ENCODE results near the gene FSTL5.

The FSTL5 gene

DNA sequence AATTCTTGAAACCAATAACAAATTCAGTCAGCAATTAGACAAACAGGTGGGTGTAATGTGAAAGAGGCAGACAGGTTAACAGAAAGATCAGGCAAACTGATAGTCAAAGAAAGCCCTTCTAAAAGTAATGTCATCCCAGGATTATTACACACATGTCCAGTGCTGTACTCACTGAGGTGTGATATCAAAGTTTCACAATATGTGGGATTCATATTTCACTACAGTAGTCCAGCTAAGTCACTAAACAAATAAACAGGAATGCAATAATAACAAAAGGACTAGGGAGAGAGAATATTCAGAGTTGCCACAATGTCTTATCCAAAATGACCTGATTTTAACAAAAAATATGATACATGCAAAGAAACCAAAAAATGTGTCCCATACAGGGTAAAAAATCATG, 787.5 kb downstream of the FSTL5 start:
- no peak for DNase-seq (ENCODE audit: low read depth, low spot score)

DNA sequence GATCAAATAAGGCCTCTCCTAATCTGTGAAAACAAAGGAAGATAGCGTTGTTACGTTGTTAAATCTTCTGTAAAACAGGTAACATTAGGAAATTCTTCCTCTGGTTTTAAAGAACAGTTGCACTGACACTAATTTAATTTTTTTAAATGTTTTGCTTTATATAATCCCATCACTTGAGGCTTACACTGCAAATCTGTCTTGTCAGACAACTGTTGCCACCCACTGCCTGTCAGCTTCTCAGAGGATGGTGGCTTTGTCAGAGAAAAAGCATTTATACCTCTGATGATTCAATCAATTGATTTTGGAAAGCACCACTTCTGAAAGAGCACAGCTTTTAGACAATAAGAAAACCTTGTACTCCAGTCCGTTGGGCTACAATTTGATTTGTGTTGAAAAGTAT, 799.1 kb downstream of the FSTL5 start:
- Histone ChIP-seq H3K36me3 (ENCODE audit: insufficient read depth, insufficient read length, low read length) (no peaks in the 10 kb centered on the region), H3K4me3 (ENCODE audit: insufficient read length, low read depth) (no peak overlapping the region), H3K27me3 (ENCODE audit: insufficient read depth, insufficient read length) (no peaks in the 10 kb centered on the region), H3K4me1 (ENCODE audit: insufficient read depth, insufficient read length) (no peaks in the 10 kb centered on the region), H3K9ac (ENCODE audit: insufficient read length, low read depth) (no peak overlapping the region), H3K9me3 (ENCODE audit: insufficient read depth, low read length) (no peaks in the 10 kb centered on the region)
- DNase-seq (ENCODE audit: low read depth, low spot score) = no peak
- no peak for TF ChIP-seq SUZ12 (IDR thresholded peaks at IDR 0.05; ENCODE audit: extremely low read depth, insufficient read depth, insufficient read length)
- no peak for TF ChIP-seq YY1 (IDR thresholded peaks at IDR 0.05; ENCODE audit: insufficient read depth, insufficient read length)

More for the DNA sequence above, 787.5 kb downstream of the FSTL5 start:
- Histone ChIP-seq H3K9ac (ENCODE audit: insufficient read length, low read depth) (no peak overlapping the region), H3K4me3 (ENCODE audit: insufficient read length, low read depth) (no peak overlapping the region), H3K9me3 (ENCODE audit: insufficient read depth, low read length) (no peaks in the 10 kb centered on the region; the same call in 1 of the 2 replicates), H3K36me3 (ENCODE audit: insufficient read depth, insufficient read length, low read length) (no peaks in the 10 kb centered on the region), H3K4me1 (ENCODE audit: insufficient read depth, insufficient read length) (no peaks in the 10 kb centered on the region), H3K27me3 (ENCODE audit: insufficient read depth, insufficient read length) (no peaks in the 10 kb centered on the region)
- TF ChIP-seq YY1 (IDR thresholded peaks at IDR 0.05; ENCODE audit: insufficient read depth, insufficient read length) = no peak
- TF ChIP-seq ZNF274 (IDR thresholded peaks at IDR 0.05; ENCODE audit: low read depth, low read length) = no peak
- no peak for TF ChIP-seq SUZ12 (IDR thresholded peaks at IDR 0.05; ENCODE audit: extremely low read depth, insufficient read depth, insufficient read length)

DNA sequence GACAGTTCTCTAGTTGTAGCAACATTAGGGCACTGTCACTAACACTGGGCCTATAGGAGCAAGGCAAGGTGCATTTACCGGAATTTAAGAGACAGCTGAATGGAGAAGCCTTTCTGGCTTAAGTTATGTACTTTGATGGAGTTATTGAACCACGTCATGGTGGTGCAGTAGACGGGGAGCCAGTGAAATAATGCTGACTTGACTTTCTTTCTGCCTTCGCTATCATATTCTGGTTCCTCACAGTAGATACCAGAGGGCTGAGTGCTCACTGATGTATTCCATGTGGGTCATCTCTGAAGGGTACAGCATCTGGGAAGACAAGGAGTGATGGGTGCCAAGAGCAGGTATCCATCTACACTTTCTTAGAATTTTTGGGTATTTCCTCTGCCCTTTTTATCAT, 802.8 kb downstream of the FSTL5 start:
- DNase-seq (ENCODE audit: low read depth, low spot score) = no peak
- Histone ChIP-seq H3K4me1 (ENCODE audit: insufficient read depth, insufficient read length) (no peaks in the 10 kb centered on the region), H3K36me3 (ENCODE audit: insufficient read depth, insufficient read length, low read length) (no peaks in the 10 kb centered on the region), H3K9me3 (ENCODE audit: insufficient read depth, low read length) (no peaks in the 10 kb centered on the region), H3K4me3 (ENCODE audit: insufficient read length, low read depth) (no peak overlapping the region), H3K9ac (ENCODE audit: insufficient read length, low read depth) (no peak overlapping the region), H3K27me3 (ENCODE audit: insufficient read depth, insufficient read length) (no peaks in the 10 kb centered on the region)
- TF ChIP-seq ZNF274 (IDR thresholded peaks at IDR 0.05; ENCODE audit: low read depth, low read length) (no peak), YY1 (IDR thresholded peaks at IDR 0.05; ENCODE audit: insufficient read depth, insufficient read length) (no peak), SUZ12 (IDR thresholded peaks at IDR 0.05; ENCODE audit: extremely low read depth, insufficient read depth, insufficient read length) (no peak)

DNA sequence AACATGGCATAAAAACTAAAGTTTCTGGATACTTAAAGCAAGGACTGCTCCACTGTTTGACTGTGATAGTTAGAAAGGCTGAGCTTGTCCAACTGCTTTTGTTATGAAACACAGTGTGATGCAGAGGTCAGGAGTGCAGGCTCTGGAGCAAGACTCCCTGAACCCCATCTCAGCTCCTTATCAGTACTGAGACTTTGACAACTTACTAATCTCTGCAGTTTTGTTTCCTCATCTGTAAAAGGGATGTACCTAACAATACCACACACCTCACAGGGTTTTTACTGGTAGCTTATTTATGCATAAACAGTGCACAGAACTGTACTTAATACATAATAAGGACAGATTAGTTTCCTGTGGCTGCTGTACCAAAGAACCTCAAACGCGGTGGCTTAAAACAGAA, 804.3 kb downstream of the FSTL5 start:
- TF ChIP-seq ZNF274 (IDR thresholded peaks at IDR 0.05; ENCODE audit: low read depth, low read length) (no peak), YY1 (IDR thresholded peaks at IDR 0.05; ENCODE audit: insufficient read depth, insufficient read length) (no peak), SUZ12 (IDR thresholded peaks at IDR 0.05; ENCODE audit: extremely low read depth, insufficient read depth, insufficient read length) (no peak)
- DNase-seq (ENCODE audit: low read depth, low spot score) = no peak
- H3K4me1 ChIP-seq (ENCODE audit: insufficient read depth, insufficient read length) = no peaks in the 10 kb centered on the region
- no peaks in the 10 kb centered on the region for H3K9me3 ChIP-seq (ENCODE audit: insufficient read depth, low read length)
- H3K4me3 ChIP-seq (ENCODE audit: insufficient read length, low read depth) = no peak overlapping the region
- no peaks in the 10 kb centered on the region for H3K36me3 ChIP-seq (ENCODE audit: insufficient read depth, insufficient read length, low read length)
- H3K27me3 ChIP-seq (ENCODE audit: insufficient read depth, insufficient read length) = no peaks in the 10 kb centered on the region
- H3K9ac ChIP-seq (ENCODE audit: insufficient read length, low read depth) = no peak overlapping the region

DNA sequence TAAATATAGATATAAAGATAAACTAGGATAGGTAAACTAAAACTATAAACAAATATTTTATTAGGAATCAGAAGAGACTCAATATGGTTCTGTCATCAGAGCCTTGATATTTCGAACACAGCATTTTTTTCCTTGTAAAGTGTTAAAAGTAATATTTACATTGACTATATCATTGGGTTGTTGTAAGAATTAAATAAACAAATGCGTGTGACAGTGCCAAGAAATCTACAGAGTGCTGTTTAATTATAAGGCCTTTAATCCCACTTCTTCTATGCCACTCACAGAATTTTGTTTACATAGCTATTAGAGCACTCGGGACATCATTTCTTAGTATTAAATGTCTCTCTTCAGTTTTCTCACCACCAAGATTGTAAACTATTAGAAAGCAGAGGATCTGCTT, 807.4 kb downstream of the FSTL5 start:
- Histone ChIP-seq H3K4me1 (ENCODE audit: insufficient read depth, insufficient read length) (no peaks in the 10 kb centered on the region), H3K4me3 (ENCODE audit: insufficient read length, low read depth) (no peak overlapping the region), H3K36me3 (ENCODE audit: insufficient read depth, insufficient read length, low read length) (no peaks in the 10 kb centered on the region), H3K9me3 (ENCODE audit: insufficient read depth, low read length) (no peaks in the 10 kb centered on the region), H3K9ac (ENCODE audit: insufficient read length, low read depth) (no peak overlapping the region), H3K27me3 (ENCODE audit: insufficient read depth, insufficient read length) (no peaks in the 10 kb centered on the region)
- TF ChIP-seq ZNF274 (IDR thresholded peaks at IDR 0.05; ENCODE audit: low read depth, low read length) (no peak), SUZ12 (IDR thresholded peaks at IDR 0.05; ENCODE audit: extremely low read depth, insufficient read depth, insufficient read length) (no peak), YY1 (IDR thresholded peaks at IDR 0.05; ENCODE audit: insufficient read depth, insufficient read length) (no peak)
- DNase-seq (ENCODE audit: low read depth, low spot score) = no peak

- H3K4me1 ChIP-seq (ENCODE audit: insufficient read depth, insufficient read length) = no peaks in the 10 kb centered on the region
- no peak overlapping the region for H3K9ac ChIP-seq (ENCODE audit: insufficient read length, low read depth)
- H3K9me3 ChIP-seq (ENCODE audit: insufficient read depth, low read length) = no peaks in the 10 kb centered on the region
- no peaks in the 10 kb centered on the region for H3K36me3 ChIP-seq (ENCODE audit: insufficient read depth, insufficient read length, low read length)
- H3K27me3 ChIP-seq (ENCODE audit: insufficient read depth, insufficient read length) = no peaks in the 10 kb centered on the region
- no peak overlapping the region for H3K4me3 ChIP-seq (ENCODE audit: insufficient read length, low read depth)
- no peak for TF ChIP-seq SUZ12 (IDR thresholded peaks at IDR 0.05; ENCODE audit: extremely low read depth, insufficient read depth, insufficient read length)
- no peak for DNase-seq (ENCODE audit: low read depth, low spot score)
These were observed 812.9 kb downstream of the FSTL5 start for GRCh38 chr4:161350946-161351345.

DNA sequence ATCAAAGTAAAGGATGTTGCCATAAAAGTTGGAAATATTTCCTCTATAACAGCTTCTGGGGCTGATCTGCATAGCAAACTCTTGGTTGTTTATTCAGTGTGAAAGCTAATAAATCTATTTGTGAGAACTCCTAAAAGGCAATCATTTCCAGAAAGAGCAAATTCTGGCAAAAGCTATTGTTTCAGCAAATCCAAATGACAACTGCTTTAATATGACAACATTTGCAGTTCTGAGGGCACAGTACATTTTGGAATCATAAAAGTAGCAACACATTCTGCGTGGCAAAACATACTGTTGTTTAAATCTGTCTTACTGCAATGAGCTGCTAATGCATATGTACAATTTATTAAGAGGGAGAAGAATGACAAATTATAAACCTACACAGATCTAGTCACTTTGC, 818.1 kb downstream of the FSTL5 start:
- no peaks in the 10 kb centered on the region for H3K36me3 ChIP-seq (ENCODE audit: insufficient read depth, insufficient read length, low read length)
- H3K9ac ChIP-seq (ENCODE audit: insufficient read length, low read depth) = no peak overlapping the region
- no peaks in the 10 kb centered on the region for H3K27me3 ChIP-seq (ENCODE audit: insufficient read depth, insufficient read length)
- TF ChIP-seq SUZ12 (IDR thresholded peaks at IDR 0.05; ENCODE audit: extremely low read depth, insufficient read depth, insufficient read length) (no peak), YY1 (IDR thresholded peaks at IDR 0.05; ENCODE audit: insufficient read depth, insufficient read length) (no peak), ZNF274 (IDR thresholded peaks at IDR 0.05; ENCODE audit: low read depth, low read length) (no peak)
- no peak for DNase-seq (ENCODE audit: low read depth, low spot score)
- no peaks in the 10 kb centered on the region for H3K4me1 ChIP-seq (ENCODE audit: insufficient read depth, insufficient read length)
- no peaks in the 10 kb centered on the region for H3K9me3 ChIP-seq (ENCODE audit: insufficient read depth, low read length)
- H3K4me3 ChIP-seq (ENCODE audit: insufficient read length, low read depth) = no peak overlapping the region

- Histone ChIP-seq H3K36me3 (ENCODE audit: insufficient read depth, insufficient read length, low read length) (no peaks in the 10 kb centered on the region), H3K4me3 (ENCODE audit: insufficient read length, low read depth) (no peak overlapping the region), H3K9me3 (ENCODE audit: insufficient read depth, low read length) (no peaks in the 10 kb centered on the region), H3K27me3 (ENCODE audit: insufficient read depth, insufficient read length) (no peaks in the 10 kb centered on the region), H3K4me1 (ENCODE audit: insufficient read depth, insufficient read length) (no peaks in the 10 kb centered on the region), H3K9ac (ENCODE audit: insufficient read length, low read depth) (no peak overlapping the region)
- no peak for DNase-seq (ENCODE audit: low read depth, low spot score)
- TF ChIP-seq ZNF274 (IDR thresholded peaks at IDR 0.05; ENCODE audit: low read depth, low read length) (no peak), YY1 (IDR thresholded peaks at IDR 0.05; ENCODE audit: insufficient read depth, insufficient read length) (no peak), SUZ12 (IDR thresholded peaks at IDR 0.05; ENCODE audit: extremely low read depth, insufficient read depth, insufficient read length) (no peak)
These were observed 820.2 kb downstream of the FSTL5 start for GRCh38 chr4:161343569-161343950.
